SU-DHL-6 (cell line): ENCODE measurements around the gene TENM4.

ENCODE experiments used
- H2AFZ ChIP-seq: fragments of 200-600 bp; sonication (generic); 2 replicates; pipeline ENCODE4 v1.6.1; 2014; ENCODE audit warnings: low read depth, mild to moderate bottlenecking, moderate library complexity, mixed read lengths, antibody characterized with exemption, low read length; ENCODE audit not compliant: severe bottlenecking
- H3F3A ChIP-seq: fragments of 200-600 bp; shearing (Covaris generic); 2 replicates; pipeline ENCODE4 v1.6.0; 2016; ENCODE audit warnings: antibody characterized with exemption, mild to moderate bottlenecking; ENCODE audit not compliant: insufficient read depth
- H3K27ac ChIP-seq: fragments of 200-600 bp; sonication (generic); 2 replicates; pipeline ENCODE4 v1.5.1; 2016; ENCODE audit warnings: low read depth, mild to moderate bottlenecking, low read length, moderate library complexity, mixed read lengths
- H3K27me3 ChIP-seq: fragments of 200-600 bp; sonication (generic), shearing (Covaris generic); 2 replicates; pipeline ENCODE4 v1.6.0; 2014; ENCODE audit warnings: mild to moderate bottlenecking, low read length
- H3K36me3 ChIP-seq: fragments of 200-600 bp; sonication (generic); 2 replicates; pipeline ENCODE4 v1.6.1; 2014; ENCODE audit warnings: mild to moderate bottlenecking, low read length, mixed read lengths
- H3K4me2 ChIP-seq: fragments of 300-600, 200-600 bp; shearing (Covaris generic), sonication (generic); 2 replicates; pipeline ENCODE4 v1.6.0; 2014; ENCODE audit warnings: low read length, low read depth, mild to moderate bottlenecking; ENCODE audit not compliant: poor library complexity, severe bottlenecking
- H3K4me3 ChIP-seq: fragments of 200-600 bp; sonication (generic); 2 replicates; pipeline ENCODE4 v1.5.1; 2014; ENCODE audit warnings: antibody characterized with exemption, low read length, mild to moderate bottlenecking, mixed read lengths; ENCODE audit not compliant: insufficient read depth, poor library complexity, severe bottlenecking
- H3K79me2 ChIP-seq: fragments of 200-600 bp; sonication (generic); 2 replicates; pipeline ENCODE4 v1.6.1; 2014; ENCODE audit warnings: mild to moderate bottlenecking, low read length, moderate library complexity; ENCODE audit not compliant: insufficient read depth
- H3K9ac ChIP-seq: fragments of 200-600 bp; sonication (generic); 2 replicates; pipeline ENCODE4 v1.7.0; 2014; ENCODE audit warnings: mild to moderate bottlenecking, low read length
- H3K9me2 ChIP-seq: fragments of 200-600 bp; sonication (generic); replicated peaks from 2 replicates; pipeline ENCODE4 v1.6.1; 2014; ENCODE audit warnings: low read length; ENCODE audit not compliant: insufficient read depth
- H3K9me3 ChIP-seq: fragments of 200-600 bp; sonication (generic); 2 replicates; pipeline ENCODE4 v1.6.1; 2014; ENCODE audit warnings: low read length, mixed read lengths; ENCODE audit not compliant: insufficient read depth
- H4K20me1 ChIP-seq: fragments of 200-600 bp; sonication (generic); 2 replicates; pipeline ENCODE4 v1.6.1; 2014; ENCODE audit warnings: low read depth, mild to moderate bottlenecking, antibody characterized with exemption, low read length, moderate library complexity, mixed read lengths
- CTCF ChIP-seq: fragments of 200-600 bp; sonication (generic); IDR thresholded peaks from one replicate; pipeline ENCODE4 v1.5.1; 2017; ENCODE audit warnings: antibody characterized with exemption, mild to moderate bottlenecking, low read length, moderate library complexity; ENCODE audit not compliant: insufficient read depth, poor library complexity, severe bottlenecking
- EZH2phosphoT487 ChIP-seq: fragments of 200-600 bp; sonication (generic), shearing (Covaris generic); conservative IDR thresholded peaks from 2 replicates; pipeline ENCODE4 v1.6.1; 2018; ENCODE audit warnings: mild to moderate bottlenecking, antibody characterized with exemption, low read length, moderate library complexity, mixed read lengths

Gene TENM4

DNA sequence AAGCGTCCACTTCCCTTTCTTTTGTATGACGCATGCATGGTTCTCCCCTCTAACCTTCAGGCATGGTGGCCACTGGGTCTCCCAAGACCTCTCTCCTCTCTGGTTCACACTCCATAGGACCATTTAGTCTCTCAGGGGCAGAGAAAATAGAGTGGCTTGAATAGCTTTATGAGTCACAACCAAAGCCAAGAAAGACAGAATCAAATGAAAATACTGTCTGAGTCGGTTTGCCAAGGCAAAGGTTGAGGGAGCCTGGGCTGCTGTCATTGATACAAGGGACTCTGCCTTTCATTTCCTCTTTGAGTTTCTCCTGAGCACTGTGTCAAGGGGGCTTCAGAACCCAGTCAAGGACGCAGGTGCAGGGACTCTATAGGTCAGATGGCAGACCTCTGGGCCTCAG is 44.2 kb downstream of the TENM4 start:
- H3K9me2 ChIP-seq = no peaks in the 10 kb centered on the region
- no peak overlapping the region for H3K9ac ChIP-seq
- TF ChIP-seq EZH2phosphoT487 = no peak
- TF ChIP-seq CTCF = no peak
- no peak overlapping the region for H2AFZ ChIP-seq
- no peaks in the 10 kb centered on the region for H4K20me1 ChIP-seq
- H3F3A ChIP-seq = no peaks in the 10 kb centered on the region
- no peaks in the 10 kb centered on the region for H3K36me3 ChIP-seq
- H3K27me3 ChIP-seq = no peaks in the 10 kb centered on the region
- no peak overlapping the region for H3K4me3 ChIP-seq
- no peak overlapping the region for H3K27ac ChIP-seq
- H3K4me2 ChIP-seq = no peak overlapping the region
- H3K9me3 ChIP-seq = no peaks in the 10 kb centered on the region
- no peaks in the 10 kb centered on the region for H3K79me2 ChIP-seq

DNA sequence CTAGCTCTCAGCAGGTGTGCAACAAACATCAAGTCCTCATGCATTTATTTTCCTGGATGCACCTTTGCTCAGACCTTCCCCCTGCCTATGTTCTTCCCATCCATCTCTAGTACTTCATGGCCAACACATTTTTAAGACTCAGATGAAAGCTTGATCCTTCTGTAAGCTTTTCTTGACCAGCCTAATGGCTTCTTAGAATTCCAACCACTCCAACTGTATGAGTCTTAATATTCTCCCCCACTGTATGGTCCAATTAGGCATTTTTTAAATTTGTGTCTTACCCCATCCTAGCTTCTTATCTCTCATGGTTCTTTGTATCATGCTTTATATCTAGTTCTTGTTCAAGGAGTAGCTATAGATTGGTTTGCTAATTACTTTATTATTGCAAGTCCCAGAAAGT is 44.8 kb downstream of the TENM4 start:
- Histone ChIP-seq H3K9ac (no peak overlapping the region), H3K4me3 (no peak overlapping the region), H3K79me2 (no peaks in the 10 kb centered on the region), H3K36me3 (no peaks in the 10 kb centered on the region), H3K27ac (no peak overlapping the region), H4K20me1 (no peaks in the 10 kb centered on the region), H3K4me2 (no peak overlapping the region), H2AFZ (no peak overlapping the region), H3K27me3 (no peaks in the 10 kb centered on the region), H3K9me2 (no peaks in the 10 kb centered on the region), H3F3A (no peaks in the 10 kb centered on the region), H3K9me3 (no peaks in the 10 kb centered on the region)
- TF ChIP-seq EZH2phosphoT487 (no peak), CTCF (no peak)

- H3K27me3 ChIP-seq = no peaks in the 10 kb centered on the region
- H3K79me2 ChIP-seq = no peaks in the 10 kb centered on the region
- TF ChIP-seq EZH2phosphoT487 (no peak), CTCF (no peak)
- H3K9me2 ChIP-seq = no peaks in the 10 kb centered on the region
- no peaks in the 10 kb centered on the region for H3K36me3 ChIP-seq
- no peak overlapping the region for H3K4me2 ChIP-seq
- no peak overlapping the region for H3K4me3 ChIP-seq
- no peaks in the 10 kb centered on the region for H3K9me3 ChIP-seq
- H4K20me1 ChIP-seq = no peaks in the 10 kb centered on the region
- H3K9ac ChIP-seq = no peak overlapping the region
- H3K27ac ChIP-seq = no peak overlapping the region
- no peak overlapping the region for H2AFZ ChIP-seq
- H3F3A ChIP-seq = no peaks in the 10 kb centered on the region
Measured at GRCh38 chr11:79393362-79394043, 47.3 kb downstream of the TENM4 start.
